Fibroblast of the aortic adventitia (primary cell): ENCODE results near the gene SMARCA1. TPM values are rescaled to one million over a fixed set of nuclear protein-coding genes. Genes with fewer than 3 reads are reported as not detected.
"Not testable (repeated sequence)": the region's sequence is repeated elsewhere in the genome, so short reads cannot be mapped to it uniquely, and the experiment has no call there.

Experiments
- DNase-seq: peaks from one replicate; pipeline ENCODE4 v3.0.0-alpha.2; 2010; ENCODE audit warnings: low read depth
- H3K4me3 ChIP-seq: 2 replicates; pipeline ENCODE4 v1.5.1; 2011; ENCODE audit warnings: low read depth, mild to moderate bottlenecking, control low read depth, low read length, moderate library complexity
- CTCF ChIP-seq: IDR thresholded peaks from 2 replicates; pipeline ENCODE4 v1.5.1; 2011; ENCODE audit warnings: mild to moderate bottlenecking, low read length, control low read depth, inconsistent platforms; ENCODE audit not compliant: insufficient read depth
- total RNA-seq: library from RNA; depleted of rRNA; stranded (reverse); fragments of >200 nt; gene quantifications from 2 replicates; pipeline ENCODE4 v1.2.3, GENCODE V29; 2012; ENCODE audit warnings: low replicate concordance

The SMARCA1 gene
- total RNA-seq: 62.5 and 110 TPM in 2 replicates

GRCh38 chrX:129523079-129523911 lies at the start of gene SMARCA1:
TSS of gene SMARCA1 (minus strand) at chrX:129523490. CDS start at chrX:129523370, 120 bp downstream.
- peak within 1 kb of the TSS; percentile 79 for H3K4me3 ChIP-seq
- TF ChIP-seq CTCF: no peak
- DNase-seq: peak; percentile 63

- TF ChIP-seq CTCF: no peak
- no peak overlapping the region for H3K4me3 ChIP-seq
- peak; percentile 42 for DNase-seq
These were observed 49.1 kb upstream of the SMARCA1 start for GRCh38 chrX:129572422-129572821.

- DNase-seq: no peak
- TF ChIP-seq CTCF: no peak
- no peak overlapping the region for H3K4me3 ChIP-seq
These were observed 45.1 kb upstream of the SMARCA1 start for GRCh38 chrX:129568349-129568748.

GRCh38 chrX:129566073-129566472 lies 42.8 kb upstream of the SMARCA1 start:
- no peak overlapping the region for H3K4me3 ChIP-seq
- no peak for TF ChIP-seq CTCF
- peak; percentile 70 for DNase-seq

GRCh38 chrX:129565046-129565650 lies 41.9 kb upstream of the SMARCA1 start:
- DNase-seq: peak; percentile 28
- H3K4me3 ChIP-seq: no peak overlapping the region
- TF ChIP-seq CTCF: no peak

- H3K4me3 ChIP-seq, DNase-seq: not testable (repeated sequence)
These were observed 41.1 kb upstream of the SMARCA1 start for GRCh38 chrX:129564345-129564744.

GRCh38 chrX:129561453-129561852 lies 38.2 kb upstream of the SMARCA1 start:
- no peak overlapping the region for H3K4me3 ChIP-seq
- no peak for DNase-seq
- TF ChIP-seq CTCF: no peak
